Mesendoderm (in vitro differentiated cells): ENCODE data around the gene CDK19.
"Not testable (repeated sequence)": the region's sequence is repeated elsewhere in the genome, so short reads cannot be mapped to it uniquely, and the experiment has no call there.

Experiments used
- DNase-seq: peaks from one replicate; pipeline ENCODE4 v3.0.0; 2013
- H2AK5ac ChIP-seq: 2 replicates; pipeline ENCODE4 v1.6.1; 2013; ENCODE audit warnings: low read length, inconsistent platforms
- H2BK120ac ChIP-seq: 2 replicates; pipeline ENCODE4 v1.6.1; 2013; ENCODE audit warnings: low read depth, mild to moderate bottlenecking, low read length, moderate library complexity, mixed read lengths
- H2BK15ac ChIP-seq: replicated peaks from 2 replicates; pipeline ENCODE4 v1.6.1; 2013; ENCODE audit warnings: low read depth, mild to moderate bottlenecking, moderate library complexity
- H2BK5ac ChIP-seq: 2 replicates; pipeline ENCODE4 v1.6.1; 2013; ENCODE audit warnings: low read length, inconsistent platforms
- H3K18ac ChIP-seq: 2 replicates; pipeline ENCODE4 v1.6.1; 2013; ENCODE audit warnings: mild to moderate bottlenecking, low read length, mixed read lengths
- H3K23ac ChIP-seq: one replicate; pipeline ENCODE4 v1.6.1; 2013; ENCODE audit warnings: low read length
- H3K27ac ChIP-seq: 2 replicates; pipeline ENCODE4 v1.5.1; 2013; ENCODE audit warnings: low read depth, mild to moderate bottlenecking, inconsistent platforms, low read length, moderate library complexity
- H3K27me3 ChIP-seq: 2 replicates; pipeline ENCODE4 v1.6.1; 2013; ENCODE audit warnings: low read length, control low read depth, mild to moderate bottlenecking, inconsistent platforms; ENCODE audit not compliant: insufficient read depth, poor library complexity
- H3K36me3 ChIP-seq: 2 replicates; pipeline ENCODE4 v1.6.1; 2013; ENCODE audit warnings: low read length, inconsistent platforms; ENCODE audit not compliant: control insufficient read depth, insufficient read depth
- H3K4ac ChIP-seq: one replicate; pipeline ENCODE4 v1.6.1; 2013; ENCODE audit warnings: low read depth, mild to moderate bottlenecking, low read length, moderate library complexity
- H3K4me1 ChIP-seq: 2 replicates; pipeline ENCODE4 v1.6.1; 2013; ENCODE audit warnings: low read depth, low read length, inconsistent platforms; ENCODE audit not compliant: control insufficient read depth
- H3K4me2 ChIP-seq: 2 replicates; pipeline ENCODE4 v1.6.1; 2013; ENCODE audit warnings: low read length
- H3K4me3 ChIP-seq: 2 replicates; pipeline ENCODE4 v1.5.1; 2013; ENCODE audit warnings: mild to moderate bottlenecking, low read length
- H3K56ac ChIP-seq: one replicate; pipeline ENCODE4 v1.6.1; 2013; ENCODE audit warnings: low read length
- H3K79me1 ChIP-seq: 2 replicates; pipeline ENCODE4 v1.6.1; 2013; ENCODE audit warnings: low read length, inconsistent platforms
- H3K79me2 ChIP-seq: 2 replicates; pipeline ENCODE4 v1.6.1; 2013; ENCODE audit warnings: mild to moderate bottlenecking, low read length; ENCODE audit not compliant: control insufficient read depth, insufficient read depth
- H3K9ac ChIP-seq: 2 replicates; pipeline ENCODE4 v1.6.1; 2013; ENCODE audit warnings: low read length, inconsistent platforms
- H4K5ac ChIP-seq: one replicate; pipeline ENCODE4 v1.6.1; 2013; ENCODE audit warnings: low read length
- H4K8ac ChIP-seq: one replicate; pipeline ENCODE4 v1.6.1; 2013; ENCODE audit warnings: low read depth, mild to moderate bottlenecking, control low read depth, low read length, moderate library complexity
- WGBS: extraction: QIAGEN DNeasy Blood & Tissue Kit; methylation state at CpG from one replicate; pipeline ENCODE4 v1.1.7; 2013; ENCODE audit warnings: low lambda C conversion rate, missing lambda C conversion rate; ENCODE audit not compliant: insufficient coverage; ENCODE audit errors: extremely low coverage; 5-methylcytosine and 5-hydroxymethylcytosine counted together

The CDK19 gene

GRCh38 chr6:110856296-110856695, 41.0 kb upstream of the CDK19 start:
- Histone ChIP-seq H3K27me3 (no peaks in the 10 kb centered on the region), H2BK15ac (no peak overlapping the region), H3K27ac (no peak overlapping the region), H3K79me1 (no peaks in the 10 kb centered on the region), H3K18ac (no peak overlapping the region), H4K8ac (no peak overlapping the region), H3K79me2 (no peaks in the 10 kb centered on the region), H3K4me1 (no peaks in the 10 kb centered on the region), H4K5ac (no peak overlapping the region), H3K9ac (no peak overlapping the region), H2BK5ac (no peak overlapping the region), H3K4me2 (no peak overlapping the region), H3K4me3 (no peak overlapping the region), H2AK5ac (no peak overlapping the region), H2BK120ac (no peak overlapping the region), H3K23ac (no peak overlapping the region), H3K56ac (no peak overlapping the region), H3K36me3 (no peaks in the 10 kb centered on the region), H3K4ac (no peak overlapping the region)
- DNase-seq = no peak
- no CpG with 5 or more reads among the region's 3 CpGs for WGBS

GRCh38 chr6:110853754-110854477, 38.6 kb upstream of the CDK19 start:
- H4K8ac ChIP-seq = no peak overlapping the region
- no peak overlapping the region for H4K5ac ChIP-seq
- H3K4ac ChIP-seq = no peak overlapping the region
- no peak overlapping the region for H3K4me3 ChIP-seq
- WGBS = no CpG with 5 or more reads among the region's 5 CpGs
- no peak overlapping the region for H3K27ac ChIP-seq
- no peaks in the 10 kb centered on the region for H3K4me1 ChIP-seq
- no peak overlapping the region for H3K56ac ChIP-seq
- no peaks in the 10 kb centered on the region for H3K79me1 ChIP-seq
- no peak overlapping the region for H3K23ac ChIP-seq
- no peak for DNase-seq
- H3K18ac ChIP-seq = no peak overlapping the region
- no peaks in the 10 kb centered on the region for H3K27me3 ChIP-seq
- no peak overlapping the region for H2BK15ac ChIP-seq
- no peak overlapping the region for H2BK120ac ChIP-seq
- no peaks in the 10 kb centered on the region for H3K79me2 ChIP-seq
- no peaks in the 10 kb centered on the region for H3K36me3 ChIP-seq
- H2AK5ac ChIP-seq = no peak overlapping the region
- no peak overlapping the region for H3K4me2 ChIP-seq
- H3K9ac ChIP-seq = no peak overlapping the region
- no peak overlapping the region for H2BK5ac ChIP-seq

- Histone ChIP-seq H3K79me1 (no peaks in the 10 kb centered on the region), H2BK15ac (no peak overlapping the region), H3K4me2 (no peak overlapping the region), H3K36me3 (no peaks in the 10 kb centered on the region), H4K8ac (no peak overlapping the region), H2AK5ac (no peak overlapping the region), H3K27me3 (no peaks in the 10 kb centered on the region), H2BK5ac (no peak overlapping the region), H3K18ac (no peak overlapping the region), H4K5ac (no peak overlapping the region), H3K4me3 (no peak overlapping the region), H3K4me1 (no peaks in the 10 kb centered on the region), H3K23ac (no peak overlapping the region), H3K9ac (no peak overlapping the region), H3K27ac (no peak overlapping the region), H2BK120ac (no peak overlapping the region), H3K79me2 (no peaks in the 10 kb centered on the region), H3K4ac (no peak overlapping the region), H3K56ac (no peak overlapping the region)
- no CpG with 5 or more reads among the region's 2 CpGs for WGBS
- DNase-seq = no peak
Measured at GRCh38 chr6:110852773-110853172, 37.5 kb upstream of the CDK19 start.

GRCh38 chr6:110849781-110850180, 34.5 kb upstream of the CDK19 start:
- H2AK5ac ChIP-seq = no peak overlapping the region
- no peaks in the 10 kb centered on the region for H3K79me1 ChIP-seq
- no peak overlapping the region for H2BK5ac ChIP-seq
- no CpG with 5 or more reads among the region's 4 CpGs for WGBS
- no peaks in the 10 kb centered on the region for H3K27me3 ChIP-seq
- no peak overlapping the region for H4K8ac ChIP-seq
- H3K36me3 ChIP-seq = no peaks in the 10 kb centered on the region
- no peak overlapping the region for H3K18ac ChIP-seq
- H3K9ac ChIP-seq = no peak overlapping the region
- no peak overlapping the region for H3K56ac ChIP-seq
- H3K4me3 ChIP-seq = no peak overlapping the region
- no peak overlapping the region for H3K27ac ChIP-seq
- H3K4me1 ChIP-seq = no peaks in the 10 kb centered on the region
- H4K5ac ChIP-seq = no peak overlapping the region
- H3K79me2 ChIP-seq = no peaks in the 10 kb centered on the region
- H2BK120ac ChIP-seq = no peak overlapping the region
- no peak overlapping the region for H3K23ac ChIP-seq
- no peak overlapping the region for H3K4ac ChIP-seq
- DNase-seq = no peak
- no peak overlapping the region for H3K4me2 ChIP-seq
- no peak overlapping the region for H2BK15ac ChIP-seq

GRCh38 chr6:110841266-110841665, 26.0 kb upstream of the CDK19 start:
- no peak overlapping the region for H3K18ac ChIP-seq
- H3K23ac ChIP-seq = no peak overlapping the region
- H3K4ac ChIP-seq = no peak overlapping the region
- no peaks in the 10 kb centered on the region for H3K79me1 ChIP-seq
- H2BK15ac ChIP-seq = no peak overlapping the region
- no peaks in the 10 kb centered on the region for H3K27me3 ChIP-seq
- H3K4me1 ChIP-seq = no peaks in the 10 kb centered on the region
- H3K27ac ChIP-seq = no peak overlapping the region
- no peak overlapping the region for H2BK120ac ChIP-seq
- no peak overlapping the region for H2BK5ac ChIP-seq
- no peaks in the 10 kb centered on the region for H3K36me3 ChIP-seq
- H3K4me3 ChIP-seq = no peak overlapping the region
- no CpG with 5 or more reads among the region's 6 CpGs for WGBS
- H3K4me2 ChIP-seq = no peak overlapping the region
- H4K8ac ChIP-seq = no peak overlapping the region
- no peak overlapping the region for H3K56ac ChIP-seq
- H3K9ac ChIP-seq = no peak overlapping the region
- no peaks in the 10 kb centered on the region for H3K79me2 ChIP-seq
- no peak overlapping the region for H2AK5ac ChIP-seq
- no peak overlapping the region for H4K5ac ChIP-seq
- DNase-seq = no peak

GRCh38 chr6:110835751-110836150, 20.5 kb upstream of the CDK19 start:
- not testable (repeated sequence) for H3K27ac ChIP-seq, H2BK5ac ChIP-seq, H3K36me3 ChIP-seq, H4K8ac ChIP-seq, DNase-seq, H3K4me3 ChIP-seq, H3K79me2 ChIP-seq, H3K4me1 ChIP-seq, H3K18ac ChIP-seq, H3K56ac ChIP-seq, H4K5ac ChIP-seq, H3K4ac ChIP-seq, H3K9ac ChIP-seq, H3K4me2 ChIP-seq, H2BK120ac ChIP-seq, H3K27me3 ChIP-seq, H3K79me1 ChIP-seq, H3K23ac ChIP-seq, H2BK15ac ChIP-seq, H2AK5ac ChIP-seq
- WGBS = no CpG with 5 or more reads among the region's 5 CpGs
